H9 (cell line): ENCODE data around the gene CERS2. TPM values are rescaled to one million over a fixed set of nuclear protein-coding genes. Genes with fewer than 3 reads are reported as not detected.

ENCODE experiments used
- DNase-seq: peaks from one replicate; pipeline ENCODE4 v3.0.0-alpha.2; 2017
- H2AFZ ChIP-seq: one replicate; pipeline ENCODE4 v1.6.1; 2013; ENCODE audit warnings: mild to moderate bottlenecking, low read length, control low read depth, moderate library complexity
- H2AK5ac ChIP-seq: 2 replicates; pipeline ENCODE4 v1.6.1; 2013; ENCODE audit warnings: low read length, control low read depth, mixed read lengths; ENCODE audit not compliant: insufficient read length
- H2BK120ac ChIP-seq: one replicate; pipeline ENCODE4 v1.6.1; 2013; ENCODE audit warnings: low read depth, mild to moderate bottlenecking, low read length, control low read depth, inconsistent platforms; ENCODE audit not compliant: poor library complexity, severe bottlenecking
- H2BK12ac ChIP-seq: 2 replicates; pipeline ENCODE4 v1.6.1; 2013; ENCODE audit warnings: low read length, control low read depth, mixed read lengths, low read depth; ENCODE audit not compliant: insufficient read length
- H2BK15ac ChIP-seq: 2 replicates; pipeline ENCODE4 v1.6.1; 2013; ENCODE audit warnings: low read depth, low read length, control low read depth
- H2BK20ac ChIP-seq: one replicate; pipeline ENCODE4 v1.6.1; 2013; ENCODE audit warnings: low read depth, mild to moderate bottlenecking, low read length, control low read depth, inconsistent platforms; ENCODE audit not compliant: poor library complexity, severe bottlenecking
- H2BK5ac ChIP-seq: 2 replicates; pipeline ENCODE4 v1.6.1; 2013; ENCODE audit warnings: low read length, control low read depth, mixed read lengths; ENCODE audit not compliant: insufficient read length
- H3K14ac ChIP-seq: 2 replicates; pipeline ENCODE4 v1.6.1; 2013; ENCODE audit warnings: low read length, control low read depth; ENCODE audit not compliant: insufficient read depth
- H3K18ac ChIP-seq: 2 replicates; pipeline ENCODE4 v1.6.1; 2013; ENCODE audit warnings: low read depth, mild to moderate bottlenecking, mixed read lengths, low read length, control low read depth; ENCODE audit not compliant: insufficient read length
- H3K23ac ChIP-seq: 2 replicates; pipeline ENCODE4 v1.6.1; 2013; ENCODE audit warnings: low read length, control low read depth, mixed read lengths, low read depth; ENCODE audit not compliant: insufficient read length
- H3K23me2 ChIP-seq: 2 replicates; pipeline ENCODE4 v1.6.1; 2013; ENCODE audit warnings: low read depth, mild to moderate bottlenecking, mixed read lengths, low read length, control low read depth; ENCODE audit not compliant: insufficient read length, poor library complexity, severe bottlenecking
- H3K27ac ChIP-seq: 2 replicates; pipeline ENCODE4 v1.5.1; 2013; ENCODE audit warnings: low read length, control low read depth, mixed read lengths, low read depth; ENCODE audit not compliant: insufficient read length
- H3K27me3 ChIP-seq: 2 replicates; pipeline ENCODE4 v1.6.1; 2013; ENCODE audit warnings: low read length, control low read depth, inconsistent platforms; ENCODE audit not compliant: insufficient read depth
- H3K4ac ChIP-seq: 2 replicates; pipeline ENCODE4 v1.6.1; 2013; ENCODE audit warnings: low read depth, mild to moderate bottlenecking, control low read depth, inconsistent platforms, low read length, moderate library complexity
- H3K4me1 ChIP-seq: 2 replicates; pipeline ENCODE4 v1.6.1; 2013; ENCODE audit warnings: low read length, control low read depth, inconsistent platforms; ENCODE audit not compliant: insufficient read depth
- H3K4me2 ChIP-seq: 2 replicates; pipeline ENCODE4 v1.6.1; 2013; ENCODE audit warnings: low read length, control low read depth, mixed read lengths; ENCODE audit not compliant: insufficient read length, insufficient read depth
- H3K56ac ChIP-seq: 2 replicates; pipeline ENCODE4 v1.6.1; 2013; ENCODE audit warnings: low read depth, mild to moderate bottlenecking, mixed read lengths, low read length, control low read depth; ENCODE audit not compliant: insufficient read length
- H3K79me1 ChIP-seq: 2 replicates; pipeline ENCODE4 v1.6.1; 2013; ENCODE audit warnings: low read depth, mild to moderate bottlenecking, moderate library complexity, low read length, control low read depth, inconsistent platforms; ENCODE audit not compliant: insufficient read depth, poor library complexity, severe bottlenecking
- H3K79me2 ChIP-seq: 2 replicates; pipeline ENCODE4 v1.6.1; 2013; ENCODE audit warnings: low read length, control low read depth, inconsistent platforms; ENCODE audit not compliant: insufficient read depth
- H3K9ac ChIP-seq: 2 replicates; pipeline ENCODE4 v1.6.1; 2013; ENCODE audit warnings: low read length, control low read depth, mixed read lengths; ENCODE audit not compliant: insufficient read length; ENCODE audit errors: extremely low read depth
- H3K9me3 ChIP-seq: one replicate; pipeline ENCODE4 v1.6.1; 2013; ENCODE audit warnings: low read depth, low read length, inconsistent platforms; ENCODE audit not compliant: control insufficient read depth
- H3T11ph ChIP-seq: one replicate; pipeline ENCODE4 v1.6.1; 2013; ENCODE audit warnings: mild to moderate bottlenecking, low read length, control low read depth, inconsistent platforms
- H4K20me1 ChIP-seq: one replicate; pipeline ENCODE4 v1.6.1; 2013; ENCODE audit not compliant: control insufficient read depth, insufficient read length, insufficient read depth
- H4K5ac ChIP-seq: 2 replicates; pipeline ENCODE4 v1.6.1; 2013; ENCODE audit warnings: low read depth, mild to moderate bottlenecking, mixed read lengths, low read length, control low read depth; ENCODE audit not compliant: insufficient read length
- H4K8ac ChIP-seq: replicated peaks from 2 replicates; pipeline ENCODE4 v1.6.1; 2013; ENCODE audit warnings: low read length, control low read depth, mixed read lengths, low read depth; ENCODE audit not compliant: insufficient read length
- H4K91ac ChIP-seq: 2 replicates; pipeline ENCODE4 v1.6.1; 2013; ENCODE audit warnings: low read depth, mild to moderate bottlenecking, moderate library complexity, mixed read lengths, low read length, control low read depth; ENCODE audit not compliant: insufficient read length
- H3K27ac Mint-ChIP-seq, 3 experiments: 2 replicates in 2 of 3; 3 replicates in 1 of 3; pipeline ENCODE4 v1.8.0; 2020 to 2021; ENCODE audit warnings: mixed read lengths in 3 of 3, mild to moderate bottlenecking in 1 of 3, moderate library complexity in 1 of 3
- H3K27me3 Mint-ChIP-seq: 2 replicates; pipeline ENCODE4 v1.8.0; 2021; ENCODE audit warnings: low read depth, mild to moderate bottlenecking, moderate library complexity, mixed read lengths
- H3K36me3 Mint-ChIP-seq, 3 experiments: 2 replicates in 2 of 3; 3 replicates in 1 of 3; pipeline ENCODE4 v1.8.0; 2020 to 2021; ENCODE audit warnings: low read depth in 3 of 3, mixed read lengths in 3 of 3; ENCODE audit not compliant: insufficient read depth in 1 of 3
- H3K4me1 Mint-ChIP-seq, 2 experiments: 2 replicates each; pipeline ENCODE4 v1.8.0; 2020; ENCODE audit warnings: mixed read lengths in 2 of 2
- H3K4me3 Mint-ChIP-seq, 2 experiments: 2 replicates in 1 of 2; 3 replicates in 1 of 2; pipeline ENCODE4 v1.8.0; 2020 to 2021; ENCODE audit warnings: mild to moderate bottlenecking in 2 of 2, mixed read lengths in 2 of 2, moderate library complexity in 1 of 2
- H3K9me3 Mint-ChIP-seq, 2 experiments: 2 replicates in 1 of 2; 3 replicates in 1 of 2; pipeline ENCODE4 v1.8.0; 2020; ENCODE audit warnings: mild to moderate bottlenecking in 2 of 2, mixed read lengths in 2 of 2, moderate library complexity in 1 of 2
- CTCF ChIP-seq: fragments of 200-600 bp; sonication (generic); conservative IDR thresholded peaks from 3 replicates; pipeline ENCODE4 v1.8.0; 2021; ENCODE audit warnings: antibody characterized with exemption, mild to moderate bottlenecking
- WGBS: extraction: QIAGEN DNeasy Blood & Tissue Kit; methylation state at CpG from one replicate; pipeline ENCODE4 v1.1.7; 2013; ENCODE audit warnings: missing lambda C conversion rate, low lambda C conversion rate, mixed read lengths; ENCODE audit not compliant: insufficient read length; ENCODE audit errors: extremely low coverage; 5-methylcytosine and 5-hydroxymethylcytosine counted together
- total RNA-seq: library from RNA; stranded (reverse); gene quantifications from 2 replicates; pipeline ENCODE4 v1.2.1, GENCODE V29; 2021

CERS2 gene
- total RNA-seq, 1 experiment from 2014 or later, result 201 TPM

DNA sequence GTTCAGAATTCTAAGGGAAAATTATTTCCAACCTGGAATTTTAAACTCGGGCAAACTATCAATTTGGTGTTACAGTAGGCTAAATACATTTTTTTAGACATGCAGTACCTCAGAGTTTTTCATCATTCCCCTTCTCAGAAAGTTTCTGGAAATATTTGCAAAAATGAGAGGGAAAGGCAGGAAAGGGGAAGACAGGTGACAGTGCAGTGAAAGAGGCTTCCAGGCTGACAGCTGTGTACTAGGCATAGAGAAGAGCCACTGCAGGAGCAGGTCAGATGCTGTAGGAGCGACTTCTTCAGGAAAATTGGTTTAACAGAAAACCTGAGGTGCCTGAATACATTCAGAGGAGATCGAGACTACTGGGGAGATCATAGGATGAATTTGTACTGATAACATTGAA is 19.9 kb downstream of the CERS2 start:
- no peak overlapping the region for H3K27ac Mint-ChIP-seq
- H3K56ac ChIP-seq, result no peak overlapping the region
- H3K79me2 ChIP-seq, result no peaks in the 10 kb centered on the region
- no peak overlapping the region for H2BK120ac ChIP-seq
- no peak for TF ChIP-seq CTCF
- H4K91ac ChIP-seq, result no peak overlapping the region
- no peaks in the 10 kb centered on the region for H3K23me2 ChIP-seq
- no CpG with 5 or more reads among the region's 3 CpGs for WGBS
- H3K4me1 ChIP-seq, result no peaks in the 10 kb centered on the region
- no peak overlapping the region for H4K5ac ChIP-seq
- no peak overlapping the region for H3K18ac ChIP-seq
- H2BK12ac ChIP-seq, result no peak overlapping the region
- H3T11ph ChIP-seq, result no peak overlapping the region
- no peak overlapping the region for H2BK5ac ChIP-seq
- DNase-seq, result no peak
- no peaks in the 10 kb centered on the region for H3K4me1 Mint-ChIP-seq
- H3K4me2 ChIP-seq, result no peak overlapping the region
- H3K27ac ChIP-seq, result no peak overlapping the region
- no peak overlapping the region for H2AK5ac ChIP-seq
- H4K20me1 ChIP-seq, result no peaks in the 10 kb centered on the region
- H4K8ac ChIP-seq, result no peak overlapping the region
- H3K4me3 Mint-ChIP-seq, result no peak overlapping the region
- H2BK15ac ChIP-seq, result no peak overlapping the region
- H3K36me3 Mint-ChIP-seq, result peaks cover 35 to 89% (median 78%) of the 10 kb centered on the region in 3 experiments
- H3K9ac ChIP-seq, result no peak overlapping the region
- no peak overlapping the region for H3K14ac ChIP-seq
- no peaks in the 10 kb centered on the region for H3K79me1 ChIP-seq
- no peak overlapping the region for H2BK20ac ChIP-seq
- H3K27me3 ChIP-seq, result no peaks in the 10 kb centered on the region
- H3K9me3 ChIP-seq, result no peaks in the 10 kb centered on the region
- H3K9me3 Mint-ChIP-seq, result no peaks in the 10 kb centered on the region
- no peak overlapping the region for H2AFZ ChIP-seq
- H3K23ac ChIP-seq, result no peak overlapping the region
- H3K4ac ChIP-seq, result no peak overlapping the region
- H3K27me3 Mint-ChIP-seq, result no peaks in the 10 kb centered on the region
